K562 (cell line): ENCODE results near the gene C3. TPM values are rescaled to one million over a fixed set of nuclear protein-coding genes. Genes with fewer than 3 reads are reported as not detected.

ENCODE experiments used
- ARID3A ChIP-seq: IDR thresholded peaks from 2 replicates; pipeline ENCODE4 v1.6.1; 2012; ENCODE audit warnings: low read depth, low read length, improper control_type of control experiment, borderline replicate concordance
- CTCF ChIP-seq, 3 experiments: IDR thresholded peaks in 2 of 3; conservative IDR thresholded peaks in 1 of 3; 2 replicates each; pipeline ENCODE4 v1.5.1; 2011 to 2012; ENCODE audit warnings: low read length in 3 of 3, mild to moderate bottlenecking in 3 of 3, control low read depth in 2 of 3, improper control_type of control experiment in 1 of 3, inconsistent platforms in 1 of 3, low read depth in 1 of 3, mixed read lengths in 1 of 3, moderate library complexity in 1 of 3; ENCODE audit not compliant: insufficient read depth in 2 of 3
- E2F1 ChIP-seq: sonication (generic); formaldehyde crosslinking; IDR thresholded peaks from 2 replicates; pipeline ENCODE4 v1.8.1; 2023; ENCODE audit warnings: mild to moderate bottlenecking, missing genetic modification reagents, moderate library complexity
- E2F5 ChIP-seq: sonication (generic); formaldehyde crosslinking; IDR thresholded peaks from 2 replicates; pipeline ENCODE4 v1.8.0; 2022; ENCODE audit warnings: mild to moderate bottlenecking, missing genetic modification reagents
- IRF9 ChIP-seq: fragments of 450-650 bp; IDR thresholded peaks from 2 replicates; pipeline ENCODE4 v1.6.1; 2016; ENCODE audit warnings: missing biosample characterization, missing genetic modification characterization
- MCM3 ChIP-seq: fragments of 450-650 bp; IDR thresholded peaks from 2 replicates; pipeline ENCODE4 v1.6.1; 2016
- MYBL2 ChIP-seq, 2 experiments: fragments of 450-650 bp in 1 of 2; sonication (generic) in 1 of 2; formaldehyde crosslinking in 1 of 2; IDR thresholded peaks; 2 replicates each; pipeline versions ENCODE4 v1.6.1 to v1.8.1; 2017 to 2022; ENCODE audit warnings: borderline replicate concordance in 1 of 2, inconsistent platforms in 1 of 2, low read depth in 1 of 2, mild to moderate bottlenecking in 1 of 2, missing genetic modification reagents in 1 of 2, moderate library complexity in 1 of 2
- NR2C2 ChIP-seq, 2 experiments: fragments of 200-800 bp in 1 of 2; sonication (Bioruptor generic) in 1 of 2; sonication (generic) in 1 of 2; formaldehyde crosslinking in 1 of 2; IDR thresholded peaks; 2 replicates each; pipeline versions ENCODE4 v1.6.1 to v1.8.0; 2016 to 2022; ENCODE audit warnings: mild to moderate bottlenecking in 1 of 2, missing compliant biosample characterization in 1 of 2, missing genetic modification characterization in 1 of 2, missing genetic modification reagents in 1 of 2
- PKNOX1 ChIP-seq: fragments of 450-650 bp; IDR thresholded peaks from 2 replicates; pipeline ENCODE4 v1.6.1; 2016
- SMARCC2 ChIP-seq: fragments of 450-650 bp; IDR thresholded peaks from 2 replicates; pipeline ENCODE4 v1.6.1; 2017; ENCODE audit warnings: antibody characterized with exemption, moderate library complexity, mild to moderate bottlenecking, low read depth
- SP2 ChIP-seq: IDR thresholded peaks from 2 replicates; pipeline ENCODE4 v1.6.1; 2011; ENCODE audit warnings: mild to moderate bottlenecking, low read depth, low read length, moderate library complexity; ENCODE audit not compliant: poor library complexity, severe bottlenecking; ENCODE audit errors: extremely low read depth
- TOE1 ChIP-seq, 2 experiments: fragments of 450-650 bp in 1 of 2; sonication (generic) in 1 of 2; formaldehyde crosslinking in 1 of 2; IDR thresholded peaks; 2 replicates each; pipeline versions ENCODE4 v1.7.1 to v1.8.0; 2016 to 2022; ENCODE audit warnings: borderline replicate concordance in 2 of 2, mild to moderate bottlenecking in 2 of 2, antibody characterized with exemption in 1 of 2, inconsistent platforms in 1 of 2, low read depth in 1 of 2, missing genetic modification reagents in 1 of 2, moderate library complexity in 1 of 2
- ZNF639 ChIP-seq, 2 experiments: fragments of 200-800 bp in 1 of 2; sonication (Bioruptor generic) in 1 of 2; sonication (generic) in 1 of 2; formaldehyde crosslinking in 1 of 2; IDR thresholded peaks in 1 of 2; conservative IDR thresholded peaks in 1 of 2; 2 replicates each; pipeline versions ENCODE4 v1.5.0 to v1.6.1; 2016 to 2020; ENCODE audit warnings: missing compliant biosample characterization in 1 of 2, missing genetic modification characterization in 1 of 2, missing genetic modification reagents in 1 of 2
- polyA plus RNA-seq, 8 experiments: library from polyadenylated mRNA; depleted of rRNA in 4 of 8; stranded (reverse) in 5 of 8; unstranded in 3 of 8; fragments of >200 nt; fragmentation: Nextera tagmentation in 2 of 8; fragmentation: Illumina TruSeq in 1 of 8; extraction: Ambion mirVana in 2 of 8; extraction: Trizol in 1 of 8; gene quantifications; 2 replicates each; pipeline versions ENCODE4 v1.2.1 to v1.2.3, GENCODE V29; 2011 to 2014; ENCODE audit warnings: inconsistent platforms in 1 of 8, missing spikeins in 1 of 8
- total RNA-seq, 7 experiments: library from RNA; depleted of rRNA in 6 of 7; stranded (reverse); fragments of >200 nt in 6 of 7; fragmentation: Illumina TruSeq in 2 of 7; extraction: Trizol in 2 of 7; gene quantifications; 2 replicates each; pipeline versions ENCODE4 v1.2.1 to v1.2.3, GENCODE V29; 2011 to 2021; ENCODE audit warnings: low replicate concordance in 1 of 7

The C3 gene
- total and polyA plus RNA-seq, 9 of the 15 experiments (the other 6 are each of a cell fraction or from before 2014, with no cell fraction given): 0.59 to 10.6 (median 2.2) TPM

- TF ChIP-seq IRF9 (tag) (peak; percentile 79), PKNOX1 (peak; percentile 44; the same call in 1 of the 2 replicates), CTCF (IDR thresholded peaks at IDR 0.05 in 2 of 3, conservative IDR thresholded peaks at IDR 0.05 in 1 of 3; ENCODE audit: insufficient read depth in 2 of 3, low read depth in 1 of 3, low read length in 3 of 3) (0 out of 6 replicates have a peak, but pooled peaks of 1 of the 3 experiments have one; percentile 7), TOE1 (IDR thresholded peaks at IDR 0.05; ENCODE audit: borderline replicate concordance) (peak; percentile 67; the same call in 1 of the 2 replicates), TOE1 (CRISPR knock-in tag; IDR thresholded peaks at IDR 0.05; ENCODE audit: borderline replicate concordance, low read depth) (peak; percentile 99), MYBL2 (IDR thresholded peaks at IDR 0.05; ENCODE audit: low read depth) (peak; percentile 53; the same call in 1 of the 2 replicates), MYBL2 (CRISPR knock-in tag; IDR thresholded peaks at IDR 0.05; ENCODE audit: borderline replicate concordance) (0 out of 2 replicates have a peak, but pooled peaks have one; percentile 28), NR2C2 (CRISPR knock-in tag; IDR thresholded peaks at IDR 0.05) (peak; percentile 90), NR2C2 (tag; IDR thresholded peaks at IDR 0.05) (no peak), SMARCC2 (0 out of 2 replicates have a peak, but pooled peaks have one; percentile 36), SP2 (no peak), E2F5 (CRISPR knock-in tag) (peak; percentile 94), E2F1 (peak; percentile 78; the same call in 1 of the 2 replicates), MCM3 (peak; percentile 85; the same call in 1 of the 2 replicates), ARID3A (no peak), ZNF639 (CRISPR knock-in tag; conservative IDR thresholded peaks at IDR 0.05 in 1 of 2, IDR thresholded peaks at IDR 0.05 in 1 of 2) (no peak)
Measured at GRCh38 chr19:6717441-6717971, 2.9 kb downstream of the C3 start (continued).
